Fibroblast of mammary gland (primary cell): Measurements from ENCODE around the gene SOD2.

Experiments used
- DNase-seq: peaks from one replicate; pipeline ENCODE4 v3.0.0-alpha.2; 2010; ENCODE audit warnings: low read depth
- H3K4me3 ChIP-seq: 2 replicates; pipeline ENCODE4 v1.5.1; 2011; ENCODE audit warnings: low read depth, mild to moderate bottlenecking, low read length, moderate library complexity; ENCODE audit not compliant: control insufficient read depth
- TF ChIP-seq, protein P1 (sequence below): conservative IDR thresholded peaks from 2 replicates; pipeline ENCODE4 v1.5.1; 2011; ENCODE audit warnings: low read depth, low read length, inconsistent platforms; ENCODE audit not compliant: control insufficient read depth, insufficient read depth

SOD2 gene

DNA sequence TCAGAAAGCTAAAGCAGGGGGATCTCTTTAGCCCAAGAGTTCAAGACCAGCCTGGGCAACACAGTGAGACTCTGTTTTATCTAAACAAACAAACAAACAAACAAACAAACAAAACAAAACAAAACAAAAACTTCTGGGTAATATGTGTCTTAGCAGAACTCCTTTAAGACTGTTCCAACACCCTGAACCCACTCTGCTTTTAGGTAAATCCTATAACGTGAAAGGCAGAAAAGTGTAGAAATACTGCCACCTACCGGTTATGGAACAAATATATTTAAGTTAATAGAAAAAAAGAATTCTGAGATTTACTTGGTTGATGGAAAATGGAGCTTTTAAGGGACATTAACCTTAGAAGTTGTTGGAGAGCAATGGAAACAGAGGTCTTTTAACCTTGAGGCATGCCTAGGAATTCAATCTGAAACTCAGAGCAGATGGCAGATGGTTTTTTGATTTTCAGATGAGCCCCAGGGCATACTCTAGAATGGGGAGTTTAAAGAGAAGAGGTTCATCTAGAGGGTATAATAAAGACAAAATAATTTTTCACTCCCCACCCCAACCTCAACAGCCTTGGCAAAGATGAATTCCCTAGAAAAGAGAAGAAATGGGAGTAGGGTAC, 38.5 kb downstream of the SOD2 start:
- no peak overlapping the region for H3K4me3 ChIP-seq
- TF ChIP-seq, protein P1, sequence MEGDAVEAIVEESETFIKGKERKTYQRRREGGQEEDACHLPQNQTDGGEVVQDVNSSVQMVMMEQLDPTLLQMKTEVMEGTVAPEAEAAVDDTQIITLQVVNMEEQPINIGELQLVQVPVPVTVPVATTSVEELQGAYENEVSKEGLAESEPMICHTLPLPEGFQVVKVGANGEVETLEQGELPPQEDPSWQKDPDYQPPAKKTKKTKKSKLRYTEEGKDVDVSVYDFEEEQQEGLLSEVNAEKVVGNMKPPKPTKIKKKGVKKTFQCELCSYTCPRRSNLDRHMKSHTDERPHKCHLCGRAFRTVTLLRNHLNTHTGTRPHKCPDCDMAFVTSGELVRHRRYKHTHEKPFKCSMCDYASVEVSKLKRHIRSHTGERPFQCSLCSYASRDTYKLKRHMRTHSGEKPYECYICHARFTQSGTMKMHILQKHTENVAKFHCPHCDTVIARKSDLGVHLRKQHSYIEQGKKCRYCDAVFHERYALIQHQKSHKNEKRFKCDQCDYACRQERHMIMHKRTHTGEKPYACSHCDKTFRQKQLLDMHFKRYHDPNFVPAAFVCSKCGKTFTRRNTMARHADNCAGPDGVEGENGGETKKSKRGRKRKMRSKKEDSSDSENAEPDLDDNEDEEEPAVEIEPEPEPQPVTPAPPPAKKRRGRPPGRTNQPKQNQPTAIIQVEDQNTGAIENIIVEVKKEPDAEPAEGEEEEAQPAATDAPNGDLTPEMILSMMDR = peak; percentile 50
- DNase-seq = peak; percentile 74

DNA sequence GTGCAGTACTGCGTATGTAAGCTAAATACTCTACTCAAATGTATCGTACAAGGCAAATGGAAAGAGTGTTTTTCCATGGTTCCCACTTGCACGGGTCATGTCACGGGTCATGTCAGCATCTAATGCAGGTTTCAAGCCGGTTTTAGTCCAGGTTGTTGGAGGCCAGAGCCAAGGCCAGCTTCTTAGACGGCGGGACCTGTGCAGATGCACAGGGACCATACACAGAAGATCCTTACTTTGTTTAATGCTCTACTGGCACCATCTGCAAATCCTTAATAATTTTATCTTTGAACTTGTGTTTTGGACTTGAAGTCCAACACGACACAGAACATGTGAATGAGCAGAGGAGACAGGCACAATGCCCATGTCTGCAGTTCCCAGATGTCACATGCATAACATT, 42.7 kb downstream of the SOD2 start:
- DNase-seq = no peak
- no peak overlapping the region for H3K4me3 ChIP-seq
- TF ChIP-seq, protein P1 = no peak

DNA sequence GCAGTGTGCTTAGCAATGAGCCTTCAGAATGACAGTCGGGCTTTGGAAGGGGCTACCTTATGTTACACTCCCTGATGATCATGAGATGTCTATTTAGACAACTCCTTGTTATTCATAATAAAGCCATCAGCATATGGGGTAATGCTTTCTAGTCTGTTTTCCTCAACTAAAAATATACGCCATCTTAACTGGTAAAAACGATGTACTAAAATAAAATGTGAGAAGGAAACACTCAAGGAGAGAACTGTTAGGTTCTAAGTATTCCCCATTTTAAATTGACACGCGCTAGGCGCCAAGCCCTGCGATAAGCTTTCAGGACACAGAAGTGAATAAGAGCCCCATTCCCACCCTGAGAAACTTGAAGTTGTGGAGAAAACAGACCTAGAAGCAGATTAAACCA, 43.6 kb downstream of the SOD2 start:
- H3K4me3 ChIP-seq = no peak overlapping the region
- DNase-seq = no peak
- TF ChIP-seq, protein P1 = no peak

DNA sequence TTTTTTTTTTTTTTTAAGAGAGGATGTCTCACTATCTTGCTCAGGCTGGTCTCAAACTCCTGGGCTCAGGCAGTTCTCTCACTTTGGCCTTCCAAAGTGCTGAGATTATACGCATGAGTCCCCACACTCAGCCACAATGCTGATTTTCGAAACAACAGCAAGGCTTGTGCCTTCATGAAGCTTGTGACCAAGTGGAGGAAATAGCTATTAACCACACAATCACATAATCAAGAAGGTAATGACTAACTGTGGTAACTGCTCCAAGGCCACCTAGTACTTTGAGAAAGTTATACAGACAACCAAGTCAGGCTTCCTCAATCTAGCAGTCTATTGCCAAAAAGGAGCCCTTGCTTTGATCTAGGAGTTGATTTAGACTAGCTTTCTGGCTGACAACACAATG, 46.3 kb downstream of the SOD2 start:
- no peak overlapping the region for H3K4me3 ChIP-seq
- DNase-seq = peak; percentile 43
- TF ChIP-seq, protein P1 = no peak

DNA sequence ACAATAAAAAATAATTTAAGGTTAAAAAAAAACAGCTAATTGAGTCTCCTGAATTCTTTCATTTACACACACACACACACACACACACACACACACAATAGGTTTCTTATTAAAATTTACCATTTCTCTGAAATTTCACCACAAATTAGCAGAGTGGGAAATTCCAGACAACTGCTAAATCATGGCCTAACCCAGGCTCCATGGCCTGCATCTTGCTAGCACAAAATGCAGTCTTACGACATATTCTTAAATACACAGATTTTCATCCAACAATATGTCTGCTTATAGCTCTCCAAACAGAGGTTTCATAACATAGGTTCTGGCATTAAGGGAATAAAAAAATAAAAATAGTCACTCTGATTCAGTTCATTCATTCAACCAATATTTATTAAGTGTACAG, 46.9 kb downstream of the SOD2 start:
- TF ChIP-seq, protein P1 = no peak
- H3K4me3 ChIP-seq = no peak overlapping the region
- DNase-seq = peak; percentile 17

DNA sequence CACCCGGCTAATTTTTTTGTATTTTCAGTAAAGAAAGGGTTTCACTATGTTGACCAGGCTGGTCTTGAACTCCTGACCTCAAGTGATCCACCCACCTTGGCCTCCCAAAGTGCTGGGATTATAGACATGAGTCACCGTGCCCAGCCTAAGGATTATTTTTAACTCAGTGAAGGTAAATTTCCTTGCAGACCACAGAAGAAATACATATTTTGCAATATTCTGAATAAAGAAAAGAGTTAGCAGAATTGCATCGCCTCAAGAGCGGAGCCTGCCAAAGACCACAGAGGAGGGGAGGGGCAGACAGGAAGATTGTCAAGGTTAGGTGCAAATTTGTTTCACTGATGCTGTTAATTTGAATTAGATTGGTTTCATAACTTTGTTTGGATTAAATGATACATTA, 47.4 kb downstream of the SOD2 start:
- no peak for DNase-seq
- TF ChIP-seq, protein P1 = no peak
- no peak overlapping the region for H3K4me3 ChIP-seq
